Large intestine (tissue), 3 donors: ENCODE measurements around the gene XPR1. TPM values are rescaled to one million over a fixed set of nuclear protein-coding genes. Genes with fewer than 3 reads are reported as not detected.

ENCODE experiments used
- DNase-seq, 2 donors: peaks; one replicate each; pipeline versions ENCODE4 v3.0.0 to v3.0.0-alpha.2; 2013
- H3K27ac ChIP-seq: one replicate; pipeline ENCODE4 v1.5.1; 2013; ENCODE audit warnings: low read length
- H3K27me3 ChIP-seq: 2 replicates; pipeline ENCODE4 v1.6.1; 2013; ENCODE audit warnings: low read length; ENCODE audit not compliant: control insufficient read depth, insufficient read depth
- H3K36me3 ChIP-seq: 2 replicates; pipeline ENCODE4 v1.6.1; 2013; ENCODE audit warnings: low read length; ENCODE audit not compliant: control insufficient read depth, insufficient read depth
- H3K4me1 ChIP-seq: one replicate; pipeline ENCODE4 v1.6.1; 2013; ENCODE audit warnings: low read length; ENCODE audit not compliant: control insufficient read depth, insufficient read depth
- H3K4me3 ChIP-seq: one replicate; pipeline ENCODE4 v1.5.1; 2013; ENCODE audit warnings: low read length
- H3K9me3 ChIP-seq: one replicate; pipeline ENCODE4 v1.6.1; 2013; ENCODE audit warnings: mild to moderate bottlenecking, low read depth, low read length, moderate library complexity; ENCODE audit not compliant: control insufficient read depth
- WGBS: methylation state at CpG from one replicate; pipeline ENCODE4 v1.1.5; 2013; ENCODE audit warnings: low lambda C conversion rate; ENCODE audit not compliant: insufficient coverage; 5-methylcytosine and 5-hydroxymethylcytosine counted together
- polyA plus RNA-seq: library from polyadenylated mRNA; unstranded; fragments of 120-200 nt; gene quantifications from one replicate; pipeline ENCODE4 v1.2.1, GENCODE V29; 2013

Gene XPR1
- polyA plus RNA-seq, 1 donor, result 26.1 TPM

GRCh38 chr1:180598333-180598974 is 33.4 kb upstream of the XPR1 start:
- no peak overlapping the region for H3K4me3 ChIP-seq
- H3K27ac ChIP-seq, result peak overlapping the region; percentile 62
- DNase-seq, result peak; percentile 76 to 92
- H3K36me3 ChIP-seq, result no peaks in the 10 kb centered on the region
- peaks cover 12% of the 10 kb centered on the region for H3K4me1 ChIP-seq
- WGBS, result no CpG with 5 or more reads among the region's 6 CpGs
- H3K27me3 ChIP-seq, result no peaks in the 10 kb centered on the region
- H3K9me3 ChIP-seq, result no peaks in the 10 kb centered on the region

- no peaks in the 10 kb centered on the region for H3K27me3 ChIP-seq
- no peak for DNase-seq
- peaks cover 19% of the 10 kb centered on the region for H3K4me1 ChIP-seq
- H3K36me3 ChIP-seq, result no peaks in the 10 kb centered on the region
- H3K4me3 ChIP-seq, result no peak overlapping the region
- no peak overlapping the region for H3K27ac ChIP-seq
- WGBS, result no CpG with 5 or more reads among the region's 1 CpG
- no peaks in the 10 kb centered on the region for H3K9me3 ChIP-seq
These were observed 31.5 kb upstream of the XPR1 start for GRCh38 chr1:180600343-180600742.

- H3K36me3 ChIP-seq, result no peaks in the 10 kb centered on the region
- H3K27ac ChIP-seq, result no peak overlapping the region
- H3K27me3 ChIP-seq, result no peaks in the 10 kb centered on the region
- H3K4me1 ChIP-seq, result peaks cover 19% of the 10 kb centered on the region
- no peak for DNase-seq
- WGBS, result 86% methylated on average over 1 of the region's 1 CpG
- H3K9me3 ChIP-seq, result no peaks in the 10 kb centered on the region
- no peak overlapping the region for H3K4me3 ChIP-seq
These were observed 30.3 kb upstream of the XPR1 start for GRCh38 chr1:180601512-180601911.

GRCh38 chr1:180603223-180603849 is 28.5 kb upstream of the XPR1 start:
- WGBS, result no CpG with 5 or more reads among the region's 6 CpGs
- no peak for DNase-seq
- no peaks in the 10 kb centered on the region for H3K27me3 ChIP-seq
- H3K4me3 ChIP-seq, result no peak overlapping the region
- H3K4me1 ChIP-seq, result peaks cover 17% of the 10 kb centered on the region
- H3K27ac ChIP-seq, result no peak overlapping the region
- H3K9me3 ChIP-seq, result no peaks in the 10 kb centered on the region
- no peaks in the 10 kb centered on the region for H3K36me3 ChIP-seq

- no peak for DNase-seq
- Histone ChIP-seq H3K9me3 (no peaks in the 10 kb centered on the region), H3K27ac (no peak overlapping the region), H3K36me3 (no peaks in the 10 kb centered on the region), H3K27me3 (no peaks in the 10 kb centered on the region), H3K4me1 (peaks cover 14% of the 10 kb centered on the region), H3K4me3 (no peak overlapping the region)
- WGBS, result no CpG with 5 or more reads among the region's 2 CpGs
These were observed 28.0 kb upstream of the XPR1 start for GRCh38 chr1:180603850-180604226.

GRCh38 chr1:180606155-180606554 is 25.7 kb upstream of the XPR1 start:
- DNase-seq, result no peak
- H3K9me3 ChIP-seq, result no peaks in the 10 kb centered on the region
- H3K36me3 ChIP-seq, result no peaks in the 10 kb centered on the region
- no peaks in the 10 kb centered on the region for H3K27me3 ChIP-seq
- H3K27ac ChIP-seq, result no peak overlapping the region
- 60% methylated on average over 1 of the region's 2 CpGs for WGBS
- H3K4me1 ChIP-seq, result peaks cover 7% of the 10 kb centered on the region
- H3K4me3 ChIP-seq, result no peak overlapping the region

- no peaks in the 10 kb centered on the region for H3K9me3 ChIP-seq
- H3K4me1 ChIP-seq, result no peaks in the 10 kb centered on the region
- H3K36me3 ChIP-seq, result no peaks in the 10 kb centered on the region
- 94% methylated on average over 3 of the region's 7 CpGs for WGBS
- H3K27ac ChIP-seq, result no peak overlapping the region
- no peaks in the 10 kb centered on the region for H3K27me3 ChIP-seq
- H3K4me3 ChIP-seq, result no peak overlapping the region
- peak in 1 of 2 donors; percentile 42 for DNase-seq
These were observed 21.9 kb upstream of the XPR1 start for GRCh38 chr1:180609643-180610555.

- Histone ChIP-seq H3K27me3 (no peaks in the 10 kb centered on the region), H3K36me3 (no peaks in the 10 kb centered on the region), H3K27ac (no peak overlapping the region), H3K4me1 (no peaks in the 10 kb centered on the region), H3K4me3 (no peak overlapping the region), H3K9me3 (no peaks in the 10 kb centered on the region)
- DNase-seq, result no peak
- 100% methylated on average over 1 of the region's 3 CpGs for WGBS
These were observed 21.2 kb upstream of the XPR1 start for GRCh38 chr1:180610556-180611015.

- Histone ChIP-seq H3K4me1 (no peaks in the 10 kb centered on the region), H3K4me3 (no peak overlapping the region), H3K27ac (no peak overlapping the region), H3K27me3 (no peaks in the 10 kb centered on the region), H3K36me3 (no peaks in the 10 kb centered on the region), H3K9me3 (no peaks in the 10 kb centered on the region)
- DNase-seq, result peak in 1 of 2 donors; percentile 44
- WGBS, result 13% methylated on average over 5 of the region's 9 CpGs
These were observed 20.5 kb upstream of the XPR1 start for GRCh38 chr1:180611016-180611930.
